Kidney tubule cell (primary cell): ENCODE measurements around the gene YBX1.
A peak's percentile ranks its signal among the peaks of the same experiment; 100 is the strongest.
"Not testable (repeated sequence)": the region's sequence is repeated elsewhere in the genome, so short reads cannot be mapped to it uniquely, and the experiment has no call there.

Experiments
- DNase-seq: peaks from one replicate; pipeline ENCODE4 v3.0.0-alpha.2; 2018; ENCODE audit warnings: low spot score

Gene YBX1

GRCh38 chr1:42748461-42749410 is 66.5 kb downstream of the YBX1 start:
- no peak for DNase-seq

DNA sequence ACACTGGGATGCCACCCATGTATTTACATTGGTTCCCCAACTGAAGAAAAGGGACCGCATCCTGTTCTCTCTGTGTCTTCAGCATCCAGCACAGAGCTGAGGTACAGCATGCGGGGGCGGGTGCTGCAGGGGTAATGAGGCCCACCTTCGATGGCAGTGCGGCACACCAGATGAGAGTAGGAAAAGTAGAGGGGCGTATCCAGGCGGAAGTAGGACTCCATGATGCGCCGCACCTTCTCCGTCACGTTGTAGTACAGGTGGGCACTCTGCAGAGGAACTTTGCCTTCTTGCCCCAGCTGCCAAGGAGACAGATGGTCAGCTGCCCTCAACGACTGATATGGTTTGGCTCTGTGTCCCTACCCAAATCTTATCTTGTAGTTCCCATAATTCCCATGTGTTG is 67.8 kb downstream of the YBX1 start:
- DNase-seq = no peak

DNA sequence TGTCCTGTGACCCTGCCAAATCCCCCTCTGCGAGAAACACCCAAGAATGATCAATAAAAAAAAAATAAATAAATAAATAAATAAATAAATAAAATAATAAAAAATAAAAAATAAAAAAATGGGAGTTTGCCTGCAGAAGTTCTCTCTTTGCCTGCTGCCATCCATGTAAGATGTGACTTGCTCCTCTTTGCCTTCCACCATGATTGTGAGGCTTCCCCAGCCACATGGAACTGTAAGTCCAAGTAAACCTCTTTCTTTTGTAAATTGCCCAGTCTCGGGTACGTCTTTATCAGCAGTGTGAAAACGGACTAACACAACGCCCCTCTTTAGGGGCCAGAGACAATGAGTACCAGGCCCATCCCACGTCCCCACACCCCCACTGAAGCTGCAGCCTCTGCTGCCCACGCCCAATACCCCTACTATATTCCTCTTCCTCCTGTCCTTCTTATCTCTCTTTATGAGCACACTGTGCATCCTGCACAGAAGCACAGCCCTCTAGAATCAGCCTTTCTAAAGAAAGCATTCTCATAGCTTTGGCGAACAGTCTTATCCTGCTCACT is 69.4 kb downstream of the YBX1 start:
- DNase-seq = not testable (repeated sequence)

DNA sequence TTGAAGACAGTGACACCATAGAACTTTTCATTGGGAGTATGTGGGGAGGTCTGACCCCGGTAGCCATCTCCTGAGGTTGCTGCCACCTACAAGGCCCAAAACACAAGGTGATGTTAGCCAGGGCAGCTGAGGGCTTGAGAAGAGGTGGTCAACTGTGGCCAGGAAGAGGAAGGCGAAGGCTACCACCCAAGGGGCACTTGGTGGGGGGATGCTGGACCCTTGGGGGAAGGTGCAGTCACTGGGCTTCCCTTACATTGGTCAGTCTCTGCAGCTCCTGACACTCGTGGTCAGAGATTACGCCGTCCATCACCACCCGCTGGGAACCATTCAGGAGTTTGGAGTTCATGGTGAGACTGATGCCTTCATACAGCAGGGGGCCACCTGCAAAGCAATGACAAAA is 70.1 kb downstream of the YBX1 start:
- no peak for DNase-seq

DNA sequence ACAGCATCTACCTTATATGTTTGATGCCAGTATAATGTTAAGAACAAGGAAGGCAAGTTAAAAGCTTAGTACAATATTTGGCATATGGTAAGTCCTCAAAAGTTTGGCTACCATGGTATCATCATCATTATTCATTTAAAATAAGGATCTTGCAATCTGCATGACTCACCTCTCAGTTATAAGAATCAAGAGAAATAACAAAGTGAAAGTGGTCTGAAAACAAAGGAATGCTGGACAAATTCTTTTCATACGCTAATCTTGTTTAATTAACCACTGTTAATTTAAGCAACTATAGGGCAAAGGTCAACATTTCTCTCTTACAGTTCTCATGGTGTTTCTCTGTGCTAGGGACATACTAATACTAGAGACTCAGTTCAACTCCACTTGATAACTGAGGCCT is 70.9 kb downstream of the YBX1 start:
- peak; percentile 28 for DNase-seq
